ENCODE data around the gene U2AF1L4.

The U2AF1L4 gene

DNA sequence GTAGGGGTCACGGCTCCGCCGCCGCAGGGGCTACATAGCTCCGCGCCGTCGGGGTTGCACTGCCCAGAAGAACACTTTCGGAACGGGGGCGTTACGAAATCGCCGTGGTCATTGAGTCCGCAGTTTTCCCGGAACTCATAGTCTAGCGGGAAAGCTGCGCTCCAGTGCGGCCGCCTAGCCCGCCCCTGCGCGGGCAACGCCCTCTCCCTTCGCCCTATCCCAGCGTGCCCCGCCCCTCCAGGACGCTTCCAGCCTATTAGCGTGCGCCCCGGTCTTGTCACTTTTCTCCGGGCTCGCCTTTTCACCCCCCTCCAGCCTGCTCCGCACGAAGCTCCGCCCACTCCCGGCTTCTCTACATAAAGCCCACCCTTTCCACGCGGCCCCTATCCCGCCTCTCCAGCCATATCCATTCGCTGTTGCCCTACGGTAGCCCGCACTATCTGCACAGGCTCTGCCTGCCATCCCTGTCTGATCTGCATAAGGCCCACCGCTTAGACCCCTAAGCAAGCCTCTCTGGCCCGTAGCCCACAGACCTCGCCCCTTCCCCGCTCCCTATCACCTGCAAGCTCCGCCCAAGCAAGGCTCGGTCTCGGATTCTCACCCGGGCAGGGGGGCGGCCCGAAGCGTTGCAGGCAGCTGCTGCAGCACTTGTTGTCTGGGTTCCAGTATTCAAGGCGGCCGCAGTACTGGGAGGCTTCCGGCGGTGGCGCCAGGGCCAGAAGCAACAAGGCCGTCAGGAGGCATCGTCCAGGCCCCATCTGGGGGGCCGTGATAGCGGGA, 4.6 kb downstream of the U2AF1L4 start:
- peak; percentile 95 for DNase-seq

DNA sequence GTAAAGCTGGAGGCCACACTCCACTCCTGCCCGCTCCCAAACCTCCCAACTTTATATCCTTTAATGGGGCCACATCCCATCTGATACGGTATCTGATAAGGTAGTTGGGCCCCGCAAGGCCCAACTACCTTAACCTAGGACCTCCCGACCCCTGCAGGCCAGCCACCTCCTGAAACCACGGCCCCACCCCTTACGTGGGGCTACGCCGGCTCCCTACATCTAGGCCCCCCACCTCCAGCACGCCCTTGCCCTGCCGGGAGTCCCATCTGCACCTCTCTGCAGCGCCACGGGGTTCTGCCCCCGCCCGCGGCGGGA, 5.2 kb downstream of the U2AF1L4 start:
- DNase-seq: no peak

DNA sequence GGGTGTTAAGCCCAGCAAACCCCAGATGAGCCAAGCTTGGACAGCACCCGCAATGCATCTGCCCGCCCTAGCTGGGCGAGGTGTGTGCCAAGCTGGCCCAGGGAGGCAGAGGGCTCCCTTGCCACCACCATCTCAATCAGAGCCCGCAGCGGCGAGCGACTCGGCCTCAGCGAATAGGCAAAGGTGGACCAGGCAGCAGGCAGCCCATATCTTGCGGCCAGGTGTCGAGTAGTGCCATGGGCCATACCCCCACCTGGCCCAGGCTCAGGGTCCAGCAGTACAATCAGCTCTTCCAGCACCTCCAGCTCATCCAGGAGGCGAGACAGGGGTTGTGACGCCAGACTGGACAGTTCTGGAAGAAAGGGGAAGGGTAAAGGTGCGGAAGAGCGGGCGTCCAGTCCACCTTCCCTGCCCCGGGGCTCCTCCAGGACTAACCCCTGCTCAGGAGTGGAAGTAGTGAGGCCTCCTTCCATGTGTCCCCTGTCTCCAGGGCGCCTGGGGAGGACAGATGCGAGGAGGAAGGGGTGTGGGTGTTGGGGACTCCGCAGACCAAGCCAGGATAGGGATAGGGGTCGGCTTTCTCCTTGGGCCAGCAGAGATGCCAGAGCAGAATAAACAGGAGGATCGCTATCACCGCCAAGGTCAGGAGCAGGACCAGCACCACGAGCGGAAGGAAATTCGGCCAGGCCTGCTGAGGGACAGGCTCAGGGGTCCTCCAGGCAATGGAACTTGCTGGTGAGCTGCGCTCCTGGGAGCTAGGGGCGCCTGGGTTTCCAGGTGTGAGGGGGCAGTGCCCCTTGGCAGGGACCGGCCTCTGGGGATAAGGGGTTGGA, 5.7 kb downstream of the U2AF1L4 start:
- no peak for DNase-seq

DNA sequence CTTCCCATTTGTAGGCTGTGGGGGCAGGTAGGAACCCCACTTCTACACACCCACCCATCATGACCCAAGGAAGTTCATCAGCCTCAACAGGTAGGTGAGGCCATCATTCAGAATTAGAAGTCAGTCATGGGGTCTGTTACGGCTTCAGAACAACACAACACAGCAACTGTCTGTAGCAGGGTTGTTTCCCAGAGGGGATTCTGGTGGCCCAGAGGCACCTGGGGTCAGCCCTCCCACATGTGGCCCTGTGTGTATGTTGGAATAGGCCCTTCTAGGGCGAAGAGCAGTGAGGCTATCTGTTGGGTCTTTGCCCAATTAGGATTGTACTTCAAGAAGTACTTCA, 6.4 kb downstream of the U2AF1L4 start:
- no peak for DNase-seq

DNA sequence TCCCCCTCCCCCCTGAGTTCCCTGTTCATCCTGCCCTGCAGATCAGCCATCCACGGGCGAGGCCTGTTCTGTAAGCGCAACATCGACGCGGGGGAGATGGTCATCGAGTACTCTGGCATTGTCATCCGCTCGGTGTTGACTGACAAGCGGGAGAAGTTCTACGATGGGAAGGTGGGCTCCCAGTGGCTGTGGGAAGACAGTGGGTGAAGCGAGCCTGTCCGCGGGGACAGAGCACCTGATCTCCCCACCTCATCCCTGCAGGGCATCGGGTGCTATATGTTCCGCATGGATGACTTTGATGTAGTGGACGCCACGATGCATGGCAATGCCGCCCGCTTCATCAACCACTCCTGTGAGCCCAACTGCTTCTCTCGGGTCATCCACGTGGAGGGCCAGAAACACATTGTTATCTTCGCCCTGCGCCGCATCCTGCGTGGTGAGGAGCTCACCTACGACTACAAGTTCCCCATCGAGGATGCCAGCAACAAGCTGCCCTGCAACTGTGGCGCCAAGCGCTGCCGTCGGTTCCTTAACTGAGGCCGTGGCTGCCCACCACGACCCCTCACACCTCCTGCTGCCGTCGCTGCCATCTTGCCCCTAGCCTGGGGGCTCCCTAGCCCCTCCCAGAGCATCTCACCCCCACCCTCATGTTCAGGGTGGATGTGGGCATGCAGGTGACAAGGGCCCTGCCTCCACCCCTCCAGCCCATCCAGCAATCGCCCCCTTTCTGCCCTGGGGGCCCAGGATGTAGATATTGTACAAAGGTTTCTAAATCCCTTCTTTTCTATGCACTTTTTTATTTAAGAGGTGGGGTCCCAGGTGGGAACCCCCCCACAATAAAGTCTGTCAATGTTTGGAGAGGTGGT, 7.0 kb downstream of the U2AF1L4 start:
- no peak for DNase-seq

DNA sequence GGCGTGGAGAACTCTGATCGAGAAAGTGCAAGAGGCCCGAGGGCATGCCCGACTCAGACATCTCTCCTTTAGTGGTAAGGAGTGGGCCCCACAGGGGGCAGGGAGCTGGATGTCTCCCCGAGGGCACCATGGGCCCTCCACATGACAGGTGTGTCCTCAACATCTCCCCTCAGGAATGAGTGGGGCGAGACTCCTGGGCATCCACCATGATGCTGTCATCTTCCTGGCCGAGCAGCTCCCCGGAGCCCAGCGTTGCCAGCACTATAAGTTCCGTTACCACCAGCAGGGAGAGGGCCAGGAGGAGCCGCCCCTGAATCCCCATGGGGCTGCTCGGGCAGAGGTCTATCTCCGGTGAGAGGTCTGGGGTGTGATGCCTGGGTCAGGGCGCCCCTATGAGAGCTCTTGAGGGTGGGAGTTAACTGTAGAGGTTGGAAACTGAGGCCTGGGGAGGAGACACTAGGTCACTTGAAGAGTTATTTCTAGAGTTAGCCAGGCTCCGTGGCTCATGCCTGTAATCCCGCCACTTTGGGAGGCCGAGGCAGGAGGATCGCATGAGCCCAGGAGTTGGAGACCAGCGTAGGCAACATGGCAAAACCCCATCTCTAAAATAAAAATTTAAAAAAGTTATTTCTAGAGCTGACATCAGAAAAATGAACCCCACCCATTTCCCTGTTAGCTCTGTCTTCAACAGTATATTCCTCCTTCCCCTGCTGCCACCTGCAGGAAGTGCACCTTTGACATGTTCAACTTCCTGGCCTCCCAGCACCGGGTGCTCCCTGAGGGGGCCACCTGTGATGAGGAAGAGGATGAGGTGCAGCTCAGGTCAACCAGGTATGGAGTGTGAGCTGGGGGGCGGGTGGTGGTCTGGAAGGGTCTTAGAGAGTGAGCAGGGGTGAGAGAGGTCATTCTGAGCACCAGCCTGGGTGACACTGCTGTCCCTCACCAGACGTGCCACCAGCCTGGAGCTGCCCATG, 8.0 kb downstream of the U2AF1L4 start:
- DNase-seq: no peak

DNA sequence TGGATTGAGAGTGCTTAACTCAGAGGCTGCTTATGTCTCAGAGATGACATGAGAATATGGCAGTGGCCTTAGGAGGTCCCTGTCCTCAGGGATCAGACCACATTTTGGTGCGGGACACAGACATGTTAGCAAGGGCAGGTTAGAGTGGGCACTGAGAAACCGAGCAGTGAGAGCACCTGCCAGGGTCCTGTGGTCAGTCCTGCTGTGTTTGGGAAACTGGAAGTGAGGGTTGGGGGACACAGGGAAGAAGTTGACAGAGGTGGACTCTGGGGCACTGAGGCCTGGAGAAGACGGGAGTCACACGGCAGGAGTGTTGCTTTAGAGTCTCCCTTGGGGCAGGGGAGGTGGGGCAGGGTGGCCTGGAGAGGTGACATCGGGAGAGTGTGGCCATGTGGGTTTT, 10.3 kb downstream of the U2AF1L4 start:
- no peak for DNase-seq

DNA sequence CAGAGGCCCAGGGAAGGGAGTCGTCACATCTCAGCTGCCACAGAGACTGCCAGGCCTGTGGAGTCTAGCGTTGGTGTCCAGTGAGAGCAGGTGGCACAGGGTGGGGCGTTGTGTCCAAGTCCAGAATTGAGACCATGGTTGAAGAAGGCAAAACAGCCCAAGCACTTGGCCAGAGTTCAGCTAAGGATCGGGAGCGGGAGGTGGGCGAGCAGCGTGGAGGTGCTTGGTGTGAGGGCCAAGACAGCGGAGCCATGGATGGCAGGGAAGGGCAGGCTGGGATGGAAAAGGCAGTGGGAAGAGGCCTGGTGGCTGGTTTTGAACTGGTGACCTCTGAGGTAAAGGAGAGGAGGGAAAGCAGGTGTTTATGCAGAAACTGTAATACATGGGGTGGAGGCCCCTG, 10.9 kb downstream of the U2AF1L4 start:
- DNase-seq: no peak

DNA sequence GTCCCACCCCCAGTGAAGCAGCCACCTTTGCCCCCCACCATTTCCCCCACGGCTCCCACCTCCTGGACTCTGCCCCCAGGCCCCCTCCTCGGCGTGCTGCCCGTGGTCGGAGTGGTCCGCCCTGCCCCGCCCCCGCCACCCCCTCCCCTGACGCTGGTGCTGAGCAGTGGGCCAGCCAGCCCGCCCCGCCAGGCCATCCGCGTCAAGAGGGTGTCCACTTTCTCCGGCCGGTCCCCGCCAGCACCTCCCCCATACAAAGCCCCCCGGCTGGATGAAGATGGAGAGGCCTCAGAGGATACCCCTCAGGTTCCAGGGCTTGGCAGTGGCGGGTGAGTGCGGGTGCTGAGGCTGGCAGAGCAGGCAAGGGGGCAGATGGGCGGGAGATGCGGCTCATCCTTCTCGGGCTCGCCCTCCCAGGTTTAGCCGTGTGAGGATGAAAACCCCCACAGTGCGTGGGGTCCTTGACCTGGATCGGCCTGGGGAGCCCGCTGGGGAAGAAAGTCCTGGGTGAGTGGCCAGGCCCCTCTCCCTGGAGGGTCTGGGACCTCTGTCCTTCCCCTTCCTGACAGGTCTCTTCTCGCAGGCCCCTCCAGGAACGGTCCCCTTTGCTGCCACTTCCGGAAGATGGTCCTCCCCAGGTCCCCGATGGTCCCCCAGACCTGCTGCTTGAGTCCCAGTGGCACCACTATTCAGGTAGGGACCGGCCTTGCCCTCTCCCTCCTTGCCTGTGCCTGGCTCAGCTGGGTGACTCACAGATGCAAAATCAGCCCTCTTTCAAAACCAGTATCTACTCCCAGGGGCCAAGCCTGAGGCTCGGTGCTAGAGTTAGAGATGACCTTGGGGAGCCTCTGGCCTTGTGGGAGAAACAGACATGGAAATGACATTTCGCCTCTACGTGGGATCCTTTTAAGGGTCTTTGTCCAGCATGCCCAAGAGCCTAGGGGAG, 11.8 kb downstream of the U2AF1L4 start:
- DNase-seq: no peak

DNA sequence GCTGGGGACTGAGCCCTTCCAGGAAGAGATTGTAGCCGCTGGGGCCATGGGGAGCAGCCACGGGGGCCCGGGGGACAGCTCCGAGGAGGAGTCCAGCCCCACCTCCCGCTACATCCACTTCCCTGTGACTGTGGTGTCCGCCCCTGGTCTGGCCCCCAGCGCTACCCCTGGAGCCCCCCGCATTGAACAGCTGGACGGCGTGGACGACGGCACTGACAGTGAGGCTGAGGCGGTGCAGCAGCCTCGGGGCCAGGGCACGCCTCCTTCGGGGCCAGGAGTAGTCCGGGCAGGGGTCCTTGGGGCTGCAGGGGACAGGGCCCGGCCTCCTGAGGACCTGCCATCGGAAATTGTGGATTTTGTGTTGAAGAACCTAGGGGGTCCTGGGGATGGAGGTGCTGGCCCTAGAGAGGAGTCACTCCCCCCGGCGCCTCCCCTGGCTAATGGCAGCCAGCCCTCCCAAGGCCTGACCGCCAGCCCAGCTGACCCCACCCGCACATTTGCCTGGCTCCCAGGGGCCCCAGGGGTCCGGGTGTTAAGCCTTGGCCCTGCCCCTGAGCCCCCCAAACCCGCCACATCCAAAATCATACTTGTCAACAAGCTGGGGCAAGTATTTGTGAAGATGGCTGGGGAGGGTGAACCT, 12.6 kb downstream of the U2AF1L4 start:
- no peak for DNase-seq

DNA sequence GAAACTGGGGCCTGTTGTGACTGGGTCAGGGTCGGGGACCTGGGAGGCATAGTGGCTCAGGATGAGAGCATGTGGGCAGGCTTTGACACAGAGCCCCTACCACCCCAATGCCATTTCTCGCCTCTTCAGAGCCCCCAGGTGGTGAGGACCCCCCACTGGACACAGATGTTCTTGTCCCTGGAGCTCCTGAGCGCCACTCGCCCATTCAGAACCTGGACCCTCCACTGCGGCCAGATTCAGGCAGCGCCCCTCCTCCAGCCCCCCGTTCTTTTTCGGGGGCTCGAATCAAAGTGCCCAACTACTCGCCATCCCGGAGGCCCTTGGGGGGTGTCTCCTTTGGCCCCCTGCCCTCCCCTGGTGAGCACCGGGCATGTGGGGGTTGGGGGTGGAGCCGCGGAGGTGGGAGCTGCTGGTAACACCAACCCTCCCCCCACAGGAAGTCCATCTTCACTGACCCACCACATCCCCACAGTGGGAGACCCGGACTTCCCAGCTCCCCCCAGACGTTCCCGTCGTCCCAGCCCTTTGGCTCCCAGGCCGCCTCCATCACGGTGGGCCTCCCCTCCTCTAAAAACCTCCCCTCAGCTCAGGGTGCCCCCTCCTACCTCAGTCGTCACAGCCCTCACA, 13.3 kb downstream of the U2AF1L4 start:
- no peak for DNase-seq

DNA sequence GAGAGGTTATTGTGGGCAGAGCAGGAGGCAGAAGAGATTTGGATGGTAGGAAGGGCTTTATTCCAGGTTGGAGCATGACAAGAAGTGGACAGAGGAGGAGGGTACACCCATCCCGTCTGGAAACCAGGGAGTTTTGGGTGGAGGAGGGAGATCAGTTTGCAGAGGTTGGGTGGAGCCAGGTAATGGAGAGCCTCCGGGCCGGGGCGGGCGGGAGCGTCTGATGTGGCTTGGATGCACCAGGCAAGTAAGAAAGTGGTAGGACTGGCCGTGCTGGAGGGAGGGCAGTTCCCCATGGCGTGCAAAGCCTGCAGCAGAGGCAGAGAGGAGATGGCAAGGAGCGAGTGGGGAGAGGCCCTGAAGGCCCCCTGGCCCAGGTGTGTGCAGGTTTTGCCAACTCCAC, 13.9 kb downstream of the U2AF1L4 start:
- no peak for DNase-seq

DNA sequence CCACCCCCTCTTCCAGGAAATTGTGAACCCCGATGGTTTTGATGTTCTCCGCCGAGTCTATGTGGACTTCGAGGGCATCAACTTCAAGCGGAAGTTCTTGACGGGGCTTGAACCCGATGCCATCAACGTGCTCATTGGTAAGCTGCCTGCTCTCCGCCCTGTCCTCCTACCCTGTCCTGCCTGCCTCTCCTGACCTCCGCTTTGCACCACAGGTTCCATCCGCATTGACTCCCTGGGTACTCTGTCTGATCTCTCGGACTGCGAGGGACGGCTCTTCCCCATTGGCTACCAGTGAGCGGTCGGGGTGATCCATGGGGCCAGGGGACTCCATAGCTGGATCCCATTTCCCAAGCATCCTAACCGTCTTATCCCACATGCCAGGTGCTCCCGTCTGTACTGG, 14.9 kb downstream of the U2AF1L4 start:
- DNase-seq: no peak

DNA sequence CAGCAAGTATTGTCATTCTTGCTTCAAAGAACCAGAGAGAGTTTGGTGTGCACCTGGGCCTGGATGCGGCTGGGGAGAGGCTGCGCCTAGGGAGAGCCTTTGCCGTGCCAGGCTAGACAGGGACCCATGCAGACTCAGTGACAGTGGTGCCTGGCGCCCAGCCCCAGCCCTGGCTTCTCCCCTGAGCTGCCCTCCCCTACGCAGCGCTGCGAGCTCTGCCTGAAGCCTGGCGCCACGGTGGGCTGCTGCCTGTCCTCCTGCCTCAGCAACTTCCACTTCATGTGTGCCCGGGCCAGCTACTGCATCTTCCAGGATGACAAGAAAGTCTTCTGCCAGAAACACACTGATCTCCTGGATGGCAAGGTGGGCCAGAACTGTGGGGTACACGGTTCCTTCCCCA, 15.5 kb downstream of the U2AF1L4 start:
- no peak for DNase-seq

DNA sequence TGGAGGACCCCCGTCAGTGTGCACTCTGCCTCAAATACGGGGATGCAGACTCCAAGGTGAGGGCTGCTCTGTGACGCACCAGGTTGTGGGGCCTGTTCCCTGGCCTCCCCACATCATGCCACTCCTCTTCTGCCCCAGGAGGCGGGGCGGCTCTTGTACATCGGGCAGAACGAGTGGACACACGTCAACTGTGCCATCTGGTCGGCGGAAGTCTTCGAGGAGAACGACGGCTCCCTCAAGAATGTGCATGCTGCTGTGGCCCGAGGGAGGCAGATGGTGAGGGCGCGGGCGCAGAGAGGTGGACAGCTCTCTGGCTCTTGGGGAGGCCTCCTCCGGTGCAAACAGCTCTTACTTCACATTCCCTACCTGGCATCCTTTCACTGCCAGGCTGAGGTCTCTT, 16.2 kb downstream of the U2AF1L4 start:
- no peak for DNase-seq

DNA sequence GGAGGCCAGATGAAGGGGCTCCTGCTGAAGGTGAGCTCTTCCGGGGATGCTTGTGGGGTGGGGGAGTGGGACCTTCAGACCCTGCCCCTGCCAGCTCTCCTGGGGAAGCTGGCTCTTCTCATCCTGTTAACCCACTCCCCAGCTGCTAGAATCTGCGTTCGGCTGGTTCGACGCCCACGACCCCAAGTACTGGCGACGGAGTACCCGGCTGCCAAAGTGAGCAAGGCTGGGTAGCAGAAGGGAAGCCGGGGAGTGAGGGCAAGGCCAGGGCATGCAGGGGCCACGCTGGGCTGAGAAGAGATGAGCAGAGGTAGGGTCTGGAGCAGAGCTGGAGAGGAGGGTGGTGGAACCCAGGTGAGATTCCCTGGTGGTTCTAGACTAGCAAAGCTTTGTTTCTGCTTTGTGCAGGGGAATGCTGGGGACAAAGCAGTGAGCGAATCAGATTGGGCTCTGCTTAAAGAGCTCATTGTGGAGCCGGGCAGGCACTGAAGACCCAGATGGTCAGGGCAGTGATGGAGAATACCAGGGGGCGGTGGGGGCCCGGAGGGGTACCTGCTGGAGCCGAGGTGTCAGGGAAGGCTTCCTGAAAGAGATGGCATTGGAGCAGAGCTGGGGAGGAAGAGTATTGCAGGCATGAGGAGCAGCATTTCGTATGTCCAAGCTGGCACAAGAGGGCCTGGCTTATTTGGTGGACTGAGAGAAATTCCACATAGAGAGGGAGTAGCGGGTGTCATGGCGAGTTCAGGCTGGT, 17.1 kb downstream of the U2AF1L4 start:
- DNase-seq: no peak

DNA sequence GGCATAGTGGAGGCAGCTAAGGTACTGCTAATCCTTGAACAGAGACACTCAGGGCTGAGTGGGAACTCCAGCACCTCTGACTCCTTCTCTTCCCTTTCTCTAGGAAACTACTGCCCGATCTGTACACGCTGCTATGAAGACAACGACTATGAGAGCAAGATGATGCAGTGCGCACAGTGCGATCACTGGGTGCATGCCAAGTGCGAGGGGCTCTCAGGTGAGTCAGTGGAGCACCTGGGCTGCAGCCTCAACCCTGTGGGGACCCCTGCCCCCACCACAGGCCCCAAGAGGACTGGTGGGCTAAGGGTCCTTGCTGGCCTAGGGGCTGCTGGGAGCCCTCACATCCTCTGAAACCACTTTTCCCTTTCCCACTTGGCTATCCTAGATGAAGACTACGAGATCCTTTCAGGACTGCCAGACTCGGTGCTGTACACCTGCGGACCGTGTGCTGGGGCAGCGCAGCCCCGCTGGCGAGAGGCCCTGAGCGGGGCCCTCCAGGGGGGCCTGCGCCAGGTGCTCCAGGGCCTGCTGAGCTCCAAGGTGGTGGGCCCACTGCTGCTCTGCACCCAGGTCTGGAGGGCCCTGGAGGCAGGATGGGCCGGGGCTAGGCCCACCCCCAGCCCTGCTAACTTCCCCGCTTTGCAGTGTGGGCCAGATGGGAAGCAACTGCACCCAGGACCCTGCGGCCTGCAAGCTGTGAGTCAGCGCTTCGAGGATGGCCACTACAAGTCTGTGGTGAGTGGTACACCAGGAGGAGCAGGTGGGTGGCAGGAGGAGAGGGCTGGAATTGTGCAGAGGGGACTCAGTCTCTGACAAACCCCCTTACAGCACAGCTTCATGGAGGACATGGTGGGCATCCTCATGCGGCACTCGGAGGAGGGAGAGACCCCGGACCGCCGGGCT, 17.9 kb downstream of the U2AF1L4 start:
- DNase-seq: no peak

DNA sequence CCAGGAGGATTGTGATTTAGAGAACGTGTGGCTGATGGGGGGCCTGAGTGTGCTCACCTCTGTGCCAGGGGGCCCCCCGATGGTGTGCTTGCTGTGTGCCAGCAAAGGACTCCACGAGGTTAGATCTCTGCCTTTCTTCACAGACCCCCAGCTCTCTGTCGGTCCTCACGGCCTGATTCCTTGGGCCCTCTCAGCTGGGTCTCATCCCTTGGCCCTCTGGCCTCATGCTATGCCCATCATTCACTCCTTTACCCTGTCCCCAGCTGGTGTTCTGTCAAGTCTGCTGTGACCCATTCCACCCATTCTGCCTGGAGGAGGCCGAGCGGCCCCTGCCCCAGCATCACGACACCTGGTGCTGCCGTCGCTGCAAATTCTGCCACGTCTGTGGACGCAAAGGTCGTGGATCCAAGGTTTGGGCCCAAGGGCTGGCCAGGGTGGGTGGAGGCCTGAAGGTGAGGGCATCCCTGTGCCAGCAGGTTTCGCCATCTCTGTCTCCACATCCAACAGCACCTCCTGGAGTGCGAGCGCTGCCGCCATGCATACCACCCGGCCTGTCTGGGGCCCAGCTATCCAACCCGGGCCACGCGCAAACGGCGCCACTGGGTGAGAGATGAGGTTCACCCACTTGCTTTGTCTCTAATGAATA, 19.9 kb downstream of the U2AF1L4 start:
- no peak for DNase-seq
